Fibroblast of villous mesenchyme (primary cell): ENCODE results near the gene PTDSS2. TPM values are rescaled to one million over a fixed set of nuclear protein-coding genes. Genes with fewer than 3 reads are reported as not detected.
A peak's percentile ranks its signal among the peaks of the same experiment; 100 is the strongest.

Source experiments
- DNase-seq: peaks from one replicate; pipeline ENCODE4 v3.0.0-alpha.2; 2010; ENCODE audit warnings: low read depth
- H3K4me3 ChIP-seq: 2 replicates; pipeline ENCODE4 v1.5.1; 2011; ENCODE audit warnings: low read depth, mild to moderate bottlenecking, low read length
- CTCF ChIP-seq: IDR thresholded peaks from 2 replicates; pipeline ENCODE4 v1.5.1; 2012; ENCODE audit warnings: low read depth, mild to moderate bottlenecking, low read length; ENCODE audit not compliant: insufficient read depth
- total RNA-seq: library from RNA; depleted of rRNA; stranded (reverse); fragments of >200 nt; gene quantifications from 2 replicates; pipeline ENCODE4 v1.2.3, GENCODE V29; 2012

PTDSS2 gene
- total RNA-seq, 1 donor, result 31.5 TPM

GRCh38 chr11:446891-447290 lies 3.2 kb upstream of the PTDSS2 start:
- H3K4me3 ChIP-seq, result no peak overlapping the region
- DNase-seq, result no peak
- no peak for TF ChIP-seq CTCF

GRCh38 chr11:447923-448731 lies 2.0 kb upstream of the PTDSS2 start:
- DNase-seq, result peak; percentile 92
- peak; percentile 78 for TF ChIP-seq CTCF
- peak overlapping the region; percentile 69 for H3K4me3 ChIP-seq

DNA sequence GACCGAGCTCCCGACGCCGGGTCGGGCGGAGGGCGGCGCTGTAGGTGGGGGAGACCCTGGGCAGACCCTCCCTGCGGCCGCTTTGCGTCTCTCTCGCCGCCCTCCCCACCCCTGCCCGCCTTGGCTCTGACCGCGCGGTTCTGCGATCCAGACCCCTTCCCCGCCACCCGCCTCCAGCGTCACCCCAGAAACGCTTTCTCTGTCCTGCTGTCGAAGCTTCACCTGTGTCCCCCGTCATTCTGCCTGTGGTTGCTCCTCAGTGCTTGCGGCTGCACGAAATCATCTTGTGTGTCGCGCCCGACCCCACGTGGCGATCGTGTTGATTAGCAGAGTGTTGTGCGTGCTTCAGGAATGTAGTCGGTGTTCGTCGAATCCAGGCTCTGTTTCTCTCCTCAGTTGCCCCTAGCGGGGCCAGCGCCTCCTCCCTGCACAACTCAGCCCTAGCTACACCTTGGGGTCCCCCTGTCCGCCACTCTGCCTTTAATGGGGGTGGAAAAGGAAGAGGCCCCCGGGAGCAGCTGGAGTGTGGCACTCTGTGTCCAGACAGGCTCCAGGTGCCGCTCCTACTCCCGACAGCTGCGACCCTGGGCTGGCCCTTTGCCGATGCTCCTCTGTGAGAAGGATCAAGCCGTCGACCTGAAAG lies 851 bp downstream of the PTDSS2 start:
- H3K4me3 ChIP-seq, result peak overlapping the region; percentile 82
- peak; percentile 2 for TF ChIP-seq CTCF

GRCh38 chr11:451738-452137 lies 1.7 kb downstream of the PTDSS2 start:
- TF ChIP-seq CTCF, result no peak
- DNase-seq, result no peak
- H3K4me3 ChIP-seq, result peak overlapping the region; percentile 82

More for the DNA sequence above, 851 bp downstream of the PTDSS2 start:
- DNase-seq, result peak; percentile 77

DNA sequence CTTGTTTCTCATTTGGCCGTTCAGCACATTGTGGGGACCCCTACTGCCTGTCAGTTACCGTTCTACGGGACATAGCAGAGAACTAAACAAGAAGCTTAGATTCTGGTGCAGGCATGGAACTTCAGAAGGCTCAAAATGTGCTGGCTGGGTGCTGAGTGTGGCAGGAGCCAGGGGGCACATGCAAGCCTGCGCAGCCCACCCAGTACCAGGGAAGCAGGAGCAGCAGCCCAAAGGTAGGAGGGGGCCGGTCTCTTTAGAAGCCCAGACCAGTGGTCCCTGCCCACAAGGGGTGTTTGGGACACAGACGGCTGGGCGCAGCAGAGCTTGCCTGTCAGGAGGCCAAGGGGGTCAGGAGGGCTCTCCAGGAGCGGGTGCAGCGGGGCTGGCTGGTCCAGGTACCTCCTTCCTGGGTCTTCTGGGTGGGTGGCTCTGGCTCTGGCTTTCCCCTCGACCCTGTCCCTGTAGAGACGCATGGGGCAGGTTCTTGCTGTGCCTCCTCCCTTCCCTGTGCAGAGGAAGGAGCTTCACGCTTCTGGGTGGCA lies 2.2 kb downstream of the PTDSS2 start:
- no peak overlapping the region for H3K4me3 ChIP-seq
- DNase-seq, result no peak
- no peak for TF ChIP-seq CTCF

- no peak for TF ChIP-seq CTCF
- no peak for DNase-seq
Measured at GRCh38 chr11:452916-453527, 2.9 kb downstream of the PTDSS2 start.

More at GRCh38 chr11:452916-453527, 2.9 kb downstream of the PTDSS2 start:
- no peak overlapping the region for H3K4me3 ChIP-seq
